ENCODE measurements around the gene IGF1R. TPM values are rescaled to one million over a fixed set of nuclear protein-coding genes. Genes with fewer than 3 reads are reported as not detected.

IGF1R gene
- total and polyA plus RNA-seq, 2 of the 8 experiments (the other 6 are each of a cell fraction or from before 2014, with no cell fraction given) = 32.9 to 109 TPM

- no peak for TF ChIP-seq CHD7 (IDR thresholded peaks at IDR 0.05; ENCODE audit: insufficient replicate concordance, low read length)
Measured at GRCh38 chr15:98942431-98942830, 294.1 kb downstream of the IGF1R start (continued).
